22Rv1 (cell line): ENCODE data around the gene SGSH.

ENCODE experiments used
- H3K27ac ChIP-seq: fragments of 450-650 bp; 2 replicates; pipeline ENCODE4 v1.5.1; 2017
- ZFX ChIP-seq: fragments of 450-650 bp; IDR thresholded peaks from 2 replicates; pipeline ENCODE4 v1.6.1; 2017; ENCODE audit warnings: antibody characterized with exemption, borderline replicate concordance
- TF ChIP-seq, protein P1 (sequence below): fragments of 450-650 bp; IDR thresholded peaks from 2 replicates; pipeline ENCODE4 v1.5.1; 2017; ENCODE audit warnings: mild to moderate bottlenecking

Gene SGSH

DNA sequence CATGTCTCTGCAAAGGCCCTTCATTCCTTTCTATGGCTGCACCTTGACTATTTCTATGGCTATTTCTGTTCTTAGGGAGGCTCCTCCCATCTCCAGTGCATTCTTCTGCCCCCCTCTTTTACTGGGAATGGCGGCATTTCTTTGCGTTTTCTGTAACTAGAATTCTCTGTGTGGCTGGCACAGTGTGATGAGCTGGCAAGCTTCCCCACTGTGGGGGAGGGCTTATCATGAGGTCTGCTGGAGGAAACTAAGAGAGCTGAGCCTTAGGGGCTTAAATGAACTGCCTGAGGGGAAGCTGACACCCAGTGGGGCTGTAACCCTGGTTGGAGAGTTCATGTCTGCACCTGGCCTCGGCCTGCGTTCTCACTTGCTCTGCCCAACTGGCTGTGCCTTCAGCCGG lies 51.8 kb downstream of the SGSH start:
- TF ChIP-seq ZFX, result no peak
- TF ChIP-seq, protein P1, sequence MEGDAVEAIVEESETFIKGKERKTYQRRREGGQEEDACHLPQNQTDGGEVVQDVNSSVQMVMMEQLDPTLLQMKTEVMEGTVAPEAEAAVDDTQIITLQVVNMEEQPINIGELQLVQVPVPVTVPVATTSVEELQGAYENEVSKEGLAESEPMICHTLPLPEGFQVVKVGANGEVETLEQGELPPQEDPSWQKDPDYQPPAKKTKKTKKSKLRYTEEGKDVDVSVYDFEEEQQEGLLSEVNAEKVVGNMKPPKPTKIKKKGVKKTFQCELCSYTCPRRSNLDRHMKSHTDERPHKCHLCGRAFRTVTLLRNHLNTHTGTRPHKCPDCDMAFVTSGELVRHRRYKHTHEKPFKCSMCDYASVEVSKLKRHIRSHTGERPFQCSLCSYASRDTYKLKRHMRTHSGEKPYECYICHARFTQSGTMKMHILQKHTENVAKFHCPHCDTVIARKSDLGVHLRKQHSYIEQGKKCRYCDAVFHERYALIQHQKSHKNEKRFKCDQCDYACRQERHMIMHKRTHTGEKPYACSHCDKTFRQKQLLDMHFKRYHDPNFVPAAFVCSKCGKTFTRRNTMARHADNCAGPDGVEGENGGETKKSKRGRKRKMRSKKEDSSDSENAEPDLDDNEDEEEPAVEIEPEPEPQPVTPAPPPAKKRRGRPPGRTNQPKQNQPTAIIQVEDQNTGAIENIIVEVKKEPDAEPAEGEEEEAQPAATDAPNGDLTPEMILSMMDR, result no peak
- no peak overlapping the region for H3K27ac ChIP-seq

DNA sequence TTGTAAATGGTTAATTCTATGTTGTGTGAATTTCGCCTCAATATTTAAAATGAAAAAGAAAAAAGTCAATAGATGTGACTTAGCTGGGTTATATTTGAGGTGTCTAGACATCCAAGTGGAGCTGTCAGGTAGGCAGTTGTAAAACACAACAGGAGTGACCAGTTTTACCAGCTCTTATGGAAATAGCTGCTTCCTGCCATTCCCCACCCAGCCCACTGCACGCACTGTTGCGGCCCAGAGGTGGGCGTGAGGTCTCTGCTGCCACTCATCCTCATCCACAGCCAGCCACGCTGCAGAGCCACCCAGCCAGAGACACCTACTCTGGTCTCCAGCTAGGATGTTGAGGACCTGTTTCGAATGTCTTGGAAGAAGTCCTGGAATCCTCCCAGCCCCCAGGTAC lies 53.7 kb downstream of the SGSH start:
- no peak for TF ChIP-seq ZFX
- TF ChIP-seq, protein P1, result no peak
- no peak overlapping the region for H3K27ac ChIP-seq

DNA sequence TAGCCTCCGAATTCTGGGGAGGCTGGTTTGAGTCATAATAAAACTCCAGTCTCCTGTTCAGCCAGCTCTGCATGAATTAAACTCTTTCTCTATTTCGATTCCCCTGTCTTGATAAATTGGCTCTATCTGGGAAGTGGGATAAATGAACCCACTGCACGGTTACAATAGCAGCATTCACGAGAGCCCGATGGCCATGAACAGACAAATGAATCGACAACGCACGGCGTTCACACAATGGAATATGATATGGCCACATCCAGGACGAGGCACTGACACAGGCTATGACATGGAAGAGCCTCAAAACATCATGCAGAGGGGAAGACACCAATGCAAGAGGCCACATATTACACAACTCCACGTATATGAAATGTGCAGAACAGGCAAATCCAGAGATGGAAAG lies 55.9 kb downstream of the SGSH start:
- TF ChIP-seq ZFX, result no peak
- TF ChIP-seq, protein P1, result no peak
- H3K27ac ChIP-seq, result no peak overlapping the region

DNA sequence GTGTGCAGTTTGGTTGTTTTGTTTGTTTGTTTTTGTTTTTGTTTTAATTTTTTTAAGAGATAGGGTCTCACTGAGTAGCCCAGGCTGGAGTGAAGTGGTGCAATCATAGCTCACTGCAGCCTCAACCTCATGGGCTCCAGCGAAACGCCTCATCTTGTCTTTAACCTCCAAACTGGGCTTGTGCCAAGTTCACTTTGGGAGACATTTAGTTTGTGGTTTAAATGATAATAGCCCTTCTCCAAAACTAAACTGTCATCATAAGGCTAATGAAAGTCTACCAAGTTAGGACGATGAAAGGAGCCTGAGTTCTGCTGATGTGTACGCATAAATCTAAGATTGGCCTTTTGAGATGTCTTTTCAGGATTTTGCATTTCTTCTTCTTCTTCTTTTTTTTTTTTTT lies 56.8 kb downstream of the SGSH start:
- TF ChIP-seq, protein P1, result no peak
- no peak for TF ChIP-seq ZFX
- H3K27ac ChIP-seq, result no peak overlapping the region

DNA sequence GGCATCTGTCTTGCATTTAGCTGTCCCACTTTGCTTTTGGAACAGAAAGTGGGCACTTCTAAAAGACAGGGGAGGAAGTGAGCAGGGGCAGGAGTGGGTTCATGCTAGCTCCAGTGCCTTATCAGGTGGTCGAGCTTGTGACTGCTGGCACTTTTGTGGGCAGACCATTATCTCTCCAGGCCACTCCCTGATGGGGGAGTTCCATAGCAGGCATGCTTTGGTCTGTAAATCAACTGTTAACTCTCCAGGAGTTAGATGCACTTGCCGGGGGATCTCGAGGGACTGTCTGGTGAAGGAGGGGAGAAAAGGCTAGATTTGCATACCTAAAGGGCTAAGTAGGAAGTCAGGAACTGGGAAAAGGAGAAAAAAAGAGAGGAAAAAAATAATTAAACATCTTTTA lies 59.6 kb downstream of the SGSH start:
- no peak overlapping the region for H3K27ac ChIP-seq
- TF ChIP-seq ZFX, result no peak
- TF ChIP-seq, protein P1, result no peak
